Cortex of kidney (tissue), 1 donor: ENCODE data around the gene EIF6.
"Not testable (repeated sequence)": the region's sequence is repeated elsewhere in the genome, so short reads cannot be mapped to it uniquely, and the experiment has no call there.

Source experiments
- DNase-seq: peaks from one replicate; lab custom pipeline; 2025; lab: John Stamatoyannopoulos, UW

The EIF6 gene

GRCh38 chr20:35284267-35284991, at the start of gene EIF6:
EIF6 (minus strand) TSS chr20:35284772; CDS start chr20:35284487, 285 bp downstream.
- no peak for DNase-seq

- DNase-seq: no peak
Observed at GRCh38 chr20:35333606-35334005, 49.0 kb upstream of the EIF6 start.

- no peak for DNase-seq
Observed at GRCh38 chr20:35332540-35333200, 48.1 kb upstream of the EIF6 start.

- DNase-seq: no peak
Observed at GRCh38 chr20:35329435-35330139, 45.0 kb upstream of the EIF6 start.

GRCh38 chr20:35328689-35329088, 44.1 kb upstream of the EIF6 start:
- no peak for DNase-seq

- no peak for DNase-seq
Observed at GRCh38 chr20:35328095-35328685, 43.6 kb upstream of the EIF6 start.

- DNase-seq: no peak
Observed at GRCh38 chr20:35327074-35327976, 42.8 kb upstream of the EIF6 start.

- DNase-seq: no peak
Observed at GRCh38 chr20:35326740-35327073, 42.1 kb upstream of the EIF6 start.

- no peak for DNase-seq
Observed at GRCh38 chr20:35326021-35326739, 41.6 kb upstream of the EIF6 start.

GRCh38 chr20:35325401-35325800, 40.8 kb upstream of the EIF6 start:
- DNase-seq: no peak

GRCh38 chr20:35320396-35321126, 36.0 kb upstream of the EIF6 start:
- no peak for DNase-seq

- no peak for DNase-seq
Observed at GRCh38 chr20:35319871-35320197, 35.3 kb upstream of the EIF6 start.

GRCh38 chr20:35319192-35319870, 34.8 kb upstream of the EIF6 start:
- no peak for DNase-seq

GRCh38 chr20:35318502-35319157, 34.1 kb upstream of the EIF6 start:
- DNase-seq: no peak

GRCh38 chr20:35317416-35318210, 33.0 kb upstream of the EIF6 start:
- DNase-seq: no peak

GRCh38 chr20:35316086-35316485, 31.5 kb upstream of the EIF6 start:
- DNase-seq: no peak

GRCh38 chr20:35315632-35316020, 31.1 kb upstream of the EIF6 start:
- DNase-seq: not testable (repeated sequence)

GRCh38 chr20:35314816-35315631, 30.5 kb upstream of the EIF6 start:
- DNase-seq: no peak
